GM13977 (cell line): ENCODE results near the gene ZMYND10.
A peak's percentile ranks its signal among the peaks of the same experiment; 100 is the strongest.

Experiments
- DNase-seq: peaks from one replicate; pipeline ENCODE4 v3.0.0; 2012; ENCODE audit warnings: low spot score
- in situ Hi-C: fragments of 300-500 bp; cut with MboI; formaldehyde crosslinking; loops from one replicate; pipeline ENCODE4 v1.12.0; 2022; ENCODE audit warnings: low sequenced_read_pairs, low pct_unique_long_range_greater_than_20kb, mixed read lengths, inconsistent platforms; ENCODE audit not compliant: unreplicated experiment
- TF ChIP-seq, protein P1 (sequence below): IDR thresholded peaks from 2 replicates; pipeline ENCODE4 v1.5.1; 2012; ENCODE audit warnings: mild to moderate bottlenecking, control low read depth; ENCODE audit not compliant: insufficient read depth; ENCODE audit errors: extremely low read depth, missing control alignments

The ZMYND10 gene

DNA sequence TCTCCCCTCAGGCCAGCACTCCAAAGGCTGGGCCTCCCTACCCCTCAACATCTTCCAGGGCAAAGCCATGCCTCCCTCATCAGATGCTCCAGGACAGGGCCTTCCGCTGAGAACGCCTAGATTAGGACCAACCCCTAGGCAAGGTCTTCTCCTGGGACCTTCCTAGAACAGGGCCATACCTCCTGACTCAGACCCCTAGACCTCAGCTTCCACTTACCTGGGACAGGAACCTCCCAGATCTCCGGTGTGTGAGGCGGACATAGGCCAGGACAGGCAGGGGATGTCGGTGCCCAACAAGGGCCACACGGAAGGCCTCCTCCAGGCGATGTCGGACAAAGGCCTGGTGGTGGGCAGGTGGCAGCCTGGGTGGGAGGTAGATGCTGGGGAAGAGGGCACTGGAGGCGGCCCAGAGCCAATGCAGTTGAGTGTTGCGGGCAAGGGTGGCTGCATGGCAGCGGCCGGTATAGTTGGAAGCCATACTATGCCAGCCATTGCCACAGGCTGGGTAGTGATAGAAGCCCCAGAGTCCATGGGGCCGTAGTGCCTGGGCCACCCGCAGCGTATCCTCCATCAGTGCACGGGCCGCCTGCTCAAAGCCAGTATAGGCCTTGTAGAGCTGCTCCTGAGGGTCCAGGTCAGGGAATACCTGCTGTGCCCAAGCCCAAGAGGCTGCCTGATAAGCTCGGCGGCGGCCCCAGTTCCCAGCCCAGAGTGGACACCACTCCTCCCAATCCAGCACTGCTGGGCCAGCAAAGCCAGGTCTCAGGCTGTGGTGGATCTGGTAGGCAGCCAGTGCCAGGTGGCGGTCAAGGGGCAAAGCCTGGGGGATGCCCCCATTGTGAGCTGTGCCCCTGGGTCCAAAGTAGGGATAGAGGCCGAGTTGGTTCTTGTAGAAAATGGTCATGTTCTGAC, 50.8 kb downstream of the ZMYND10 start:
- no peak for DNase-seq
- TF ChIP-seq, protein P1, sequence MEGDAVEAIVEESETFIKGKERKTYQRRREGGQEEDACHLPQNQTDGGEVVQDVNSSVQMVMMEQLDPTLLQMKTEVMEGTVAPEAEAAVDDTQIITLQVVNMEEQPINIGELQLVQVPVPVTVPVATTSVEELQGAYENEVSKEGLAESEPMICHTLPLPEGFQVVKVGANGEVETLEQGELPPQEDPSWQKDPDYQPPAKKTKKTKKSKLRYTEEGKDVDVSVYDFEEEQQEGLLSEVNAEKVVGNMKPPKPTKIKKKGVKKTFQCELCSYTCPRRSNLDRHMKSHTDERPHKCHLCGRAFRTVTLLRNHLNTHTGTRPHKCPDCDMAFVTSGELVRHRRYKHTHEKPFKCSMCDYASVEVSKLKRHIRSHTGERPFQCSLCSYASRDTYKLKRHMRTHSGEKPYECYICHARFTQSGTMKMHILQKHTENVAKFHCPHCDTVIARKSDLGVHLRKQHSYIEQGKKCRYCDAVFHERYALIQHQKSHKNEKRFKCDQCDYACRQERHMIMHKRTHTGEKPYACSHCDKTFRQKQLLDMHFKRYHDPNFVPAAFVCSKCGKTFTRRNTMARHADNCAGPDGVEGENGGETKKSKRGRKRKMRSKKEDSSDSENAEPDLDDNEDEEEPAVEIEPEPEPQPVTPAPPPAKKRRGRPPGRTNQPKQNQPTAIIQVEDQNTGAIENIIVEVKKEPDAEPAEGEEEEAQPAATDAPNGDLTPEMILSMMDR: no peak
- in situ Hi-C loops: no loop called here

DNA sequence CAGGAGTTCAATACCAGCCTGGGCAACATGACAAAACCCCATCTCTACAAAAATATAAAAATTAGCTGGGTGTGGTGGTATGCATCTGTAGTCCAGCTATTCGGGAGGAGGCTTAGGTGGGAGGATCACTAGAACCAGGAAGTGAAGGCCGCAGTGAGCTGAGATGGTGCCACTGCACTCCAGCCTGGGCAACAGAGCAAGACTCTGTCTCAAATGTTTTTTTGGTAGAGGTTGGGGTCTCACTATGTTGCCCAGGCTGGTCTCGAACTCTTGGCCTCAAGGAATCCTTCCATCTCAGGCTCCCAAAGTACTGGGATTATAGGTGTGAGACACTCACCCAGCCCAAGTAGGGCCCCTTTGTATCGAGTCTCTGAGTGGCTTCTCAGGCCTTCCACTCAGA, 51.4 kb downstream of the ZMYND10 start:
- DNase-seq: no peak
- TF ChIP-seq, protein P1: no peak
- in situ Hi-C loops: no loop called here

DNA sequence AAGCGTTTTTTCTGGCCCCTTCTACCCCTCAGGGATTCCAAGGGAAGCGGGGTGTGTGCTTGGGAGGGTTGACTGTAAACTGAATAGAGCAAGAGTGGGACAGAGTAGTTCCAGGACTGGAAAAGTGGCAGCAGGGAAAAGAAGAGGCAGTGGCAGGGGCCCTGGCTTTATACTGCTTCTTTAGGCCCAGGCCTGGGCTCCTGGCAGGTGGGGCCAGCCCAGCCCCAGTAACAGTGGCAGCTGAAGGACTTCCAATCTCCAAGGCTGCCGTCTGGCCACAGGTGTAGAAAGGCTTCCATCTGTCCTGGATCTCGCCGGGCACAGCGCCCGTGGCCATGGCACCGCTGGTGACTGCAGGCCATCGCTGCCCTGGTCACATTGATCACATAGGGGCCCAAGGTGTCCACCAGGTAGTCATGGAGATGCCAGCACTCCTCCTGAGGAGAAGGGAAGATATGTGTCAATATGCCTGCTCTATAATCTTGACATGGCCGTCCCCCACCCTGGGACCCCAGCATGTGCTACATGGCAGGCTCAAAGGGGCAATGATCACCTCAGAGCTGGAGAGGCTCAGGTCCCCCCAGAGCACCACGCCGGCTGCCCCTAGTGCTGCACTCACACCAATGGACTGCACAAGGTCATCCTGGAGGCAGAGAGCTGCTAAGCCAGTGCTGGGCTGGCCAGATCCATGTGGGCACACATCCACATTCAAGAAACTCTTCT, 52.3 kb downstream of the ZMYND10 start:
- TF ChIP-seq, protein P1: no peak
- DNase-seq: no peak
- in situ Hi-C loops: no loop called here

DNA sequence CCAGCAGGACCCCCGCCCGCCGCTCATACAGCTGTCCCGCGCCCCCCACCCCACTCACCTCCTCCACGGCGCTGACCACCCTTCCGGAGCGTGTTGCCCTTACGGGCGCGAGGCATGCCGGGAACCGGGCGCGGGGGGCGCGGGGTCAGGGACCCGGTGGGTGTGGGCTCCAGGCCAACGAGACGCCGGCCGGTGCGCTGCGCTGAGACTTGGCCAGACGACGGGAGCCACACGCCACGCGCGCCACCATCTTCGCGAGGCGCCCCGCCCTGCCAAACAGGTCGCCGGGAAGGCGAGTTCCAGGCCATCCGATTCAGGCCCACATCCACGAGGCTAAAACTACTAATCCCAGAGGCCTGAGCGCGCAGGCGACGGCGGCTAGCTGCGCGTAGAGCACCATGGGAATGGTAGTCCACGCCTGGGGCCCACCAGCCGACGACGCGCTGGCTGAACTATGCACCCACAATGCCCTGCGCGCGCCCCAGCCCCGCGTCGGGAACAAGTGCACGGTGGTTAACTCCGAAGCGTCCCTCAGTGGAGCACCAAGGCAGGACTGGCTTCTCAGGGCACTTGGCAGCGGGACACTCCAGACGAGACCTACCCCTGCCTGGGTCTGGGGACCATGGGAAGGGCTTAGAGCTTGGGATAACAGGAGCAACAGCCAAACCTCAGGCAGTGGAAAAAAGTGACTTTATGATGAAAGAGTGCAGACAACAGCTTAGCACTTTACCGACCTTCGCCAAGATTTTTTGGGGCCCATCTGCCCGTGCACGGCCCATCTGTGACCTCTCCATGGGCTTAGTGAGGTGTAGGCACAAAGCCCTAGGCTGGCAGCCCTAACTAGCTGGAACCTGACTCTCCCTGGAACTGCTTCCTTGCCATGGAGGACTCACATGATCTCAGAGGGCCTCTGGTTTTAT, 53.1 kb downstream of the ZMYND10 start, which contains the start of gene IFRD2:
TSS of gene IFRD2 (minus strand) at position 271 of the 920 bp plus-strand sequence. CDS start at position 116, 155 bp downstream.
- TF ChIP-seq, protein P1: peak; percentile 5
- in situ Hi-C loops: no loop called here
- peak; percentile 96 for DNase-seq
